22Rv1 (cell line): ENCODE data around the gene MTOR.

Experiments
- ZFX ChIP-seq: fragments of 450-650 bp; IDR thresholded peaks from 2 replicates; pipeline ENCODE4 v1.6.1; 2017; ENCODE audit warnings: antibody characterized with exemption, borderline replicate concordance
- TF ChIP-seq, protein P1 (sequence below): fragments of 450-650 bp; IDR thresholded peaks from 2 replicates; pipeline ENCODE4 v1.5.1; 2017; ENCODE audit warnings: mild to moderate bottlenecking

DNA sequence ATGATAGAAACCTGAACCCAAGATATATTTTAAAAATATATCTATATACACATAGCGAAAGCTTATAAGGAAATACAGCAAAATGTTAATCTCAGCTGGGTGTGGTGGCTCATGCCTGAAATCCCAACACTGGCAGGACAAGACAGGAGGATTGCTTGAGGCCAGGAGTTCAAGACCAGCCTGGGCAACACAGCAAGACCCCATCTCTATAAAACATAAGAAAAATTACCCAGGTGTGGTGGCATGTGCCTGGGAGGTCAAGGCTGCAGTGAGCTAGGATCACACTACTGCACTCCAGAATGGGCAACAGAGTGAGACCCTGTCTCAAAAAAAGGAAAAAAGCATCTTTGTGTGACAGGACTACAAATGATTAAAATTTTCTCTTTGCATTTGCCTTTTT is 196.6 kb downstream of the MTOR start:
- TF ChIP-seq, protein P1, sequence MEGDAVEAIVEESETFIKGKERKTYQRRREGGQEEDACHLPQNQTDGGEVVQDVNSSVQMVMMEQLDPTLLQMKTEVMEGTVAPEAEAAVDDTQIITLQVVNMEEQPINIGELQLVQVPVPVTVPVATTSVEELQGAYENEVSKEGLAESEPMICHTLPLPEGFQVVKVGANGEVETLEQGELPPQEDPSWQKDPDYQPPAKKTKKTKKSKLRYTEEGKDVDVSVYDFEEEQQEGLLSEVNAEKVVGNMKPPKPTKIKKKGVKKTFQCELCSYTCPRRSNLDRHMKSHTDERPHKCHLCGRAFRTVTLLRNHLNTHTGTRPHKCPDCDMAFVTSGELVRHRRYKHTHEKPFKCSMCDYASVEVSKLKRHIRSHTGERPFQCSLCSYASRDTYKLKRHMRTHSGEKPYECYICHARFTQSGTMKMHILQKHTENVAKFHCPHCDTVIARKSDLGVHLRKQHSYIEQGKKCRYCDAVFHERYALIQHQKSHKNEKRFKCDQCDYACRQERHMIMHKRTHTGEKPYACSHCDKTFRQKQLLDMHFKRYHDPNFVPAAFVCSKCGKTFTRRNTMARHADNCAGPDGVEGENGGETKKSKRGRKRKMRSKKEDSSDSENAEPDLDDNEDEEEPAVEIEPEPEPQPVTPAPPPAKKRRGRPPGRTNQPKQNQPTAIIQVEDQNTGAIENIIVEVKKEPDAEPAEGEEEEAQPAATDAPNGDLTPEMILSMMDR, result no peak
- TF ChIP-seq ZFX, result no peak
